GM18909 (cell line): Measurements from ENCODE around the gene GPC5.

Experiments
- ATAC-seq: cut with Tn5 transposase; IDR thresholded peaks from one replicate; pipeline ENCODE4 v1.9.1; 2021; ENCODE audit warnings: mild to moderate bottlenecking; ENCODE audit not compliant: unreplicated experiment, poor library complexity

Gene GPC5

DNA sequence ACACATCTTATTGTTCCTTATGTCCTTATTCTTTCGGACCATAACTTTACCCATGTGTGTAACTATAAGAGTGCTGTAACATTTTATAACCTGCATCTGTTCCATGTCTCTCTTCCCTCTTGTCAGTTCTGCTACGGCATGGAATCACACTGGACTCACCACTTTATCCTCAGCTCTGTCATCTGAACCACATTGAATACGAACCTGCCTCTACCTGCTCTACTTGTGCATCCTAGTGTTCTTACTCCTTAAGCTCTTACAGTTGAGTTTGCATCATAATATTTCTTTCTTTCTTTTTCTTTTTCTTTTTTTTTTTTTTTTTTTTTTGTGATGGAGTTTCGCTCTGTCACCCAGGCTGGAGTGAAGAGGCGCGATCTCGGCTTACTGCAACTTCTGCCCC, 180.9 kb downstream of the GPC5 start:
- no peak for ATAC-seq

DNA sequence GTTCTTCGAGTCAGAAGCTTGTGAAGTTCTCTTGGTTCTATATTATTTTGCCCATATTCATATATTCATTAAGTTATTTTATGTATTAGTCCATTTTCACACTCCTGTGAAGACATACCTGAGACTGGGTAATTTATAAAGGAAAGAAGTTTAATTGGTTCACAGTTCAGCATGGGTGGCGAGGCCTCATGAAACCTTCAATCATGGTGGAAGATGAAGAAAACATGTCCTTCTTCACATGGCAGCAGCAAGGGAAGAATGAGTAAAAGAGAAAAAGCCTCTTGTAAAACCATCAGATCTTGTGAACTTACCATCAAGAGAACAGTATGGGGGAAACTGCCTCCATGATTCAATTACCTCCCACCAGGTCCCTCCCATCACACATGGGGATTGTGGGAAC, 182.3 kb downstream of the GPC5 start:
- no peak for ATAC-seq

DNA sequence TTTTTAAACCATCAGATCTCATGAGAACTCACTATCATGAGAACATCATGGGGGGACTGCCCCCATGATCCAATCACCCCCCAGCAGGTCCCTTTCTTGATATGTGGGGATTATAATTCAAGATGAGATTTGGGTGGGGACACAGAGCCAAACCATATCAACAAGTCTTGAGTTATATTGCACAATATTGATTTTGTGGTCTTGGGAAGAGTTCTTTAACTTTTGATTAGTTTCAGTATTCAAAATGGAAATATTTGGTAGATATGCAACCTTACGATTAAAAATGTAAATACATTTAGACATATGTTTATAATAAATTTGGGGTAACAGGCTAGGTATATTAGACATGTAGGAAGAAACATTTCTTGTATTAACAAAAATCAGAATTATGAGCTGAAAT, 188.2 kb downstream of the GPC5 start:
- no peak for ATAC-seq

DNA sequence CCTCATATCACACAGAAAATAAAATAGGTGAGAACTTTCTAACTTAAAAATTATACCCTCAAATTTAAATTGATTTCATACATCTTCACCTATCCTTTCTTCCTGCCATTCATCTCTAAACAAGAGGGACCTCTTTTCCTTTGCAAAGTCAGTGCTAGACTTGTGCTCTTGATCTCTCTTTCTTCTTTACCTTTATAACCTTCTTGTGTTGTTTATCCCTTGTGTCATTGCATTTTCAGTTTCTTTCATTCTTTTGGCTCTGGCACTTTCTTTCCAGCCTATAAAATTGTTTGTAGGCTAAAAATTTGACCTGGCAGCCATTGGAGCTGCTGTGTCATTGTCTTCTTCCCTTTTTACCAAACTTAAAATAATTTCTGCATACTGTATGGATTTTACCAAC, 190.1 kb downstream of the GPC5 start:
- no peak for ATAC-seq

DNA sequence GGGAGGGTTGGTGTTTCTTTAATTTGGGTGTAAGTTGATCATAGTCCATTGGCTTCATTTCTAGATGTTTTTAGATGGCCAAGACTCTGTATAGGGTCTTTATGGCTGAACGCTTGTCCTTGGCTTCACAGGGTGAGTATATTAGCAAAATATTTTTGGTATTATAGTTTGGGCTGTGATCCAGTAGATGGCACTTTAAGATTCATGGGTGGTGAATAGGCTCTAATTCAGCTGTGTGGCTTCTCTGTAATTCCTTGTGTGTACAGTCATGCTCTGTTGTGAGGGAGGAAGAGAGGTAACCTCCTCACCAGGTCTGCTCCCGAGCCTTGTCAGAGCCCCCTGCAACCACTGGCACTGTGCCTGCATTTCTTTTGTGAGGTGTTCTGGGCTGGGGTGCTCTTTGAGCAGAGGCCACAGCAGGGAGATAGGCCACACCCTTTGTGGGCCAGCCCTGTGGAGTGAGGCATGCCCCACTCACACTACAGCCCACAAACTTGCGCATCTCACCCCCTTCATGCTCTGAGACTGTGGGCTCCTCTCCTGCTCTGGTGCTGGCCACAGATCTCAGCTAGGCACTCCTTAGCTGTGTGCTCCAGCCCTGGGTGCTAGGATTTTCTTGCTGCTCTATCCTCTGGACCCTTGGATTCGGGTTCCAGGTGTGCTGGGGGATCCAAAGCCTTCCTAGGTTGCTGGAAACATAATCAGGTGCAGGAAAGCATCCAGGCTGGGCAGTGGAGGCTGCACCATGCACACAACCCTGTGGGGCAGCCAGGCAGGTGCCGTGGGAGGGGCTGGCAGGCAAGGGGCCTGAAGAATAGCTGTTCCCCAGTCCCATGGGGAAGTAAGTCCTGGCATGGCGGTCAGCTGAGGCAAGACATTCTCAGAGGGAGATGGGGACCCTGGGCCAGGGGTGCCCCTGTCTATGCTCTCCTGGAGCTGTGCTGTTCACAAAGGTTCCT, 193.9 kb downstream of the GPC5 start:
- ATAC-seq, result no peak

DNA sequence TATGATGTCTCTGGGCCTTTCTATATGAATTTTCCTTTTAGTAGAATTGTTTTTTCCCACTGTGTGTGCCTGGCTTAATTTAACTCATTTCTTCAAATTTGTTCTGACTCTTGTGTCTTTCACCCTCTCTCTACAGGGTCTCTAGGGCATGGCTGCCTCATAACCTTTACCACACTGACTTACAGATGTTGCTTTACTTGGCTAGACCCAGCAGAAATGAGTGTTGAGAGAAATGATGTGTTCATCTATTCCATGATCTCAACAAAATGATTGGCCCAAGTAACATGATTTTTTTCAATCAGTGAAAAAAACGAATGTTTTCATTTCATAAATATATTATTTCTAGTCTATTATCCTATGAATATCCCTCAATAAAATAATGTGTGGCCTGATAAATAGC, 195.0 kb downstream of the GPC5 start:
- ATAC-seq, result no peak

DNA sequence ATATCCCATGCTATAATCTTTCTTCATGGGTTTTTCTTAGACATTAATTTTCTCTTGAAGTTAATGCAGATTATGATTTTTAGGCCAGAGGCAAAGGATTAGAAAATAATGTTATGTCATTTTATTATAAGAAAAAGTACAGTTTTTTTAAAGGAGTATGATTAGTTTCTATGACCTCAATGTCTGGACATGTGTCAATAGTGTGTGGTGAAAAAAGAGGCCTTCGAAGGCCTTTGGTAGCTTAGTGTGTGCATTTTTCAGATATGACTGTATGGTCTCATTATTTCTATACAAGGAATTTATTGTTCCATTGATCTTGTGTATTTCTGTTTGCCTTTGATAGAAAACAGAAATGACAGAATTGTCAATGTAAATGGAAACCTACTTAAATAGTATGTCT, 195.6 kb downstream of the GPC5 start:
- no peak for ATAC-seq

DNA sequence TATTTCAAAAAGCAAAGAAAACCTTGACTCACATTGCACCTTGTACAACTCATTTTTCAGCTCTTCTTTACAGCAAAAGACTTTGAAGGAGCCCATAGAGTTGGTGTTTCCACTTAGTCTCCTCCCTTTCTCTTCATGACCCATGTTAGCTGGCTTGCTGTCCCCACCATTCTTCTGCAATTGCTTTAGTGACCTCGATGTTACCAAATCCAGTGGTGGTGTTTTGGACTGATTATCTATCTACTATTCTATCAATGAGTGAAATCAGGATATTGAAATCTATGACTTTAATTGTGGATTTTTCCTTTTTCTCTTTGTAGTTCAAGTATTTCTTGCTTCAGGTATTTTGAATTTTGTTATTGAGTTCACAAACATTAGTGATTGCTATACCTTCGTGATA, 197.3 kb downstream of the GPC5 start:
- ATAC-seq, result no peak

DNA sequence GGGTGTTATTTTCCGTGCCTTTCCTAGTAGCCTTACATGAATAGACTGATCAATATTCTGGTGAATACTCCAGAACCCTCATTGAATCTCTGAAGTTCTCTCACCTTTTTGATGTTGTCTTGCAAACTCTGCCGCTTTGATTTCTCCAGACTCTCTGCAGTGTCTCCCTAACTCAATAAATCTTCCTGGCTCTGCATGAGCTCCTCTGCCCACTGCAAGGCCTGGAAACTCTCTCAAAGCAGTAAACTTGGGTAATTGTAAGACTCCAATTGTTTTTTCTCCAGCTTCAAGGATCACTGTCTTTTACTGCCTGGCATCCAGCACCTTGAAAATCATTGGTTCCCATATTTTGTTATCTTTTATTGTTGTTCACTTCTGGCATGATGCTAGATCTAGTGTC, 198.4 kb downstream of the GPC5 start:
- ATAC-seq, result no peak

DNA sequence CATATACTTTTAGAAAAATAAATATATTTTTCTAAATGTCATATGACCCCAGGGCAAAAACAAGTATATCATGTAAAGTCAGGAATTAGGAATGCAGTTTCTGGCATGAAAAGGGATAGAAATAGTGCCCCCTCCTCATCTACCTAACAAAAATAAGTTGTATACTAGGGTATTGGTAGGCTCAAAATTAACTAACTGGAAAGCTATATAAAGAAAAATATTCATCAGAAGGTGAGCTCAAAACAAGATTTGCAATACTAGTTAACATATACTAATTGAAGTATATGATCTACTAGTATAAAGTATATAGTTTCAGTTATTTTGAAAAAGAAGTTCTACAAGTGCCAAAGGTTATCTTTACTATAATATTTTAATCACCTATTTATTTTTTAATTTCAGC, 200.2 kb downstream of the GPC5 start:
- ATAC-seq, result no peak

DNA sequence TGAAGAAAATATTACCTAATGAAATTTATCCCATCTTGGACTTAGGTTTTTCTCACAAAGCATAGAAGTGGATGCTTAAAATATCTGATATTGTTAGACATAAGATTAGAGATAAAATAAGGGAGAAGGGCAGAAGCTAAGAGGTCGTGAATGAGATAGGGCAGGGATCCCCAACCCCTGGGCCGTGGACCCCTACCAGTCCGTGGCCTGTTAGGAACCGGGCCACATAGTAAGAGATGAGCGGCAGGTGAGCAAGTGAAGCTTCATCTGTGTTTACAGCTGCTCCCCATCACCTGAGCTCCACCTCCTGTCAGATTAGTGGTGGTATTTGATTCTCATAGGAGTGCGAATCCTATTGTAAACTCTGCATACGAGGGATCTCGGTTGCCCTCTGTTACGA, 202.9 kb downstream of the GPC5 start:
- no peak for ATAC-seq

DNA sequence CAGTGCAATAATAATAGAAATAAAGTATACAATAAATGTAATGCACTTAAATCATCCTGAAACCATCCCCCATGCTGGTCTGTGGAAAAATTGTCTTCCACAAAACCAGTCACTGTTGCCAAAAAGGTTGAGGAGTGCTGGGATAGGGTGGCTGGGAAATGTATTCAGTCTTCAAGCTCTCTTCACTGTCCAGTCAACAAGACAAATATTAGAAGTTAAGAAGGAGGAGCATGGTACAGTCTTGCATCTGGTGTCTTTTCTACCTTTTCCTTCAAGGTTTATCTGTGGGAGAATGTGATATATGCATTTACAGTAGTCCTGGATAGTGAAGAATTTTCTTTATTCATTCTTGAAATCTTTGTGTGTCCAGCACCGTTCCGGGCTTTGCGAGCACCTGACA, 203.4 kb downstream of the GPC5 start:
- ATAC-seq, result no peak

DNA sequence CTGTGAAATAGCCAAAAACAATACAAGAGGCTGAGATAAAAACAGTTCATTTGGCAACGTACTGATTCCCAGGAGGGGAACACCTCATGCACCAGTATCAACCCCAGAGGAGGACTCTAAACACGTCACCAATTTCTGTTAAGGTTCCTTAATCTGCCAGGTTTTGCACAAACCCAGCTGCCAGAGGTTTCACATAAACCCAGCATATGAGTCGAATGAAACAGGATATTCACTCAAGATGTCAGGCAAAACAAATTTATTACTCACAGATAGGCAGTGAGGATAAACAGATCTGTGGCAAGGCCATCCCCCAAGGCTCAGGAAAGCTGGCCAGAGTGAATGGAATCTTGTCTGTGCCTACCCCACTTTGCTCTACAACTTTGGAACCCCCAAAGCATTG, 210.9 kb downstream of the GPC5 start:
- ATAC-seq, result no peak

DNA sequence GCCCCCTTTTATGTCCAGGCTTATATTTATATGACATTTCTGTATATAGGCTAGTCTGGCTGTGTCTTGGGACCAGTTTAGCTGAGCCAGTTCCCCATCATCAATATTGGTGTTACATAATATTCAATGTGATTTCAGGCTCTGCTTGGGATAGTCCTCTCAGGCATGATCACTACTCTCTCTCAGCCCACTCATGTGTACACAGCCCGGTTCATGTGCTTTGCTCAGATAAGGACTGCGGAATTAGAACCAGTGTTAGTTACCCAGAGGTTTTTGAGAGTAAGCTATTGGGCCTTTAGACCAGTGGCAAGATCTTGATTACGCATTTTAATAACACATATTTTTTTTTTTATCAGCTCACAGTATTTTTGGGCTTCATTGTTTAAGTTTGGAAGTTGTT, 219.9 kb downstream of the GPC5 start:
- no peak for ATAC-seq

DNA sequence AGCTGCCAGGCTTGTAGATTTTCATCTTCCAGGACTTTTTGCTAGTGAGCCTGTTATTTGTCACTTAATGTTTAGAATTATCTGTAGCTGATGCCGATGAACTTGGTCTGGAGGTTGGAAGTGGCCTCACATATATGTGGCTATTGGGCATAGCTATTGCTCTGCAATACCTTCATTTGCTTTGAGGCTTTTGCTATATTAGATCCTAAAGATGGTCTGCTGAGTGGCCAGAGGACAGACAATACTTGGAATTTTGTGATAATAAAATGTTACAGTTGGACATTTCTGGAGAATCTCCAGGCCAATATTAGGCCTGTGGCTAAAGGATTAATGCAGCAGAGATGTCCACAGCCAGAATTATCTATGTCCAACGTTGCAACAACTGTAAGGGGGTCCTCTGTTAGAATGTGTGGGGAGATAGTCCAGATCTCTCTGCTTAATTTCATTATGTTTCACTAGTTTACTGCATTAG, 222.3 kb downstream of the GPC5 start:
- ATAC-seq, result no peak

DNA sequence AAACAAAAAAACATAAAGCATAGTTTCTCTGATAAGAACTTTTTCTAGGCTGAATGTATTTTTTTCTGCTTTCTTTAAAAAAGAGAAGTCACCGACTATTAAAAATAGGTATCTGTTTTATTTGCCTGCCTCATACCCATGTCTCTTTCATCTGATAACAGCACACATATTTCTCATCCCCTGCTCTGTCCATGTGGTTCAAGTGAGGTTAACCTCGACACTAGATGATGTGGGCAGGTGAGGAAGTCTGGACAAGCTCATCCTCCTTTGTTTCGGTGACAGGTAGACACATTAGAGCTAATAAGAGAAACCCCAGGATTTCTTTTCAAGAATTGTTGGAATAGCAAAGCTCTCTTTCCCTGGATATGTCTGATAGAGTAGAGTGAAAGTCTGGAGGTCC, 222.7 kb downstream of the GPC5 start:
- ATAC-seq, result no peak

DNA sequence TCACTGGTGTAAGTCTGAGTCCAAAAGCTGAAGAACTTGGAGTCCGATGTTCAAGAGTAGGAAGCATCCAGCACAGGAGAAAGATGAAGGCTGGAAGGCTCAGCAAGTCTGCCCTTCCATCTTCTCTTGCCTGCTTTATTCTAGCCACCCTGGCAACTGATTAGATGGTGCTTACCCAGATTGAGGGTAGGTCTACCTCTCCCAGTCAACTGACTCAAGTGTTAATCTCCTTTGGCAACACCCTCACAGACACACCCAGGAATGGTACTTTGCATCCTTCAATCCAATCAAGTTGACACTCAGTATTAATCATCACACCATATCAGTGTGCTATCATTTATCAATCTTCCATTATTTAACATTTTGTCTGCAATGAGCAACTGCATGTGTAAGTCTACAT, 223.5 kb downstream of the GPC5 start:
- no peak for ATAC-seq

DNA sequence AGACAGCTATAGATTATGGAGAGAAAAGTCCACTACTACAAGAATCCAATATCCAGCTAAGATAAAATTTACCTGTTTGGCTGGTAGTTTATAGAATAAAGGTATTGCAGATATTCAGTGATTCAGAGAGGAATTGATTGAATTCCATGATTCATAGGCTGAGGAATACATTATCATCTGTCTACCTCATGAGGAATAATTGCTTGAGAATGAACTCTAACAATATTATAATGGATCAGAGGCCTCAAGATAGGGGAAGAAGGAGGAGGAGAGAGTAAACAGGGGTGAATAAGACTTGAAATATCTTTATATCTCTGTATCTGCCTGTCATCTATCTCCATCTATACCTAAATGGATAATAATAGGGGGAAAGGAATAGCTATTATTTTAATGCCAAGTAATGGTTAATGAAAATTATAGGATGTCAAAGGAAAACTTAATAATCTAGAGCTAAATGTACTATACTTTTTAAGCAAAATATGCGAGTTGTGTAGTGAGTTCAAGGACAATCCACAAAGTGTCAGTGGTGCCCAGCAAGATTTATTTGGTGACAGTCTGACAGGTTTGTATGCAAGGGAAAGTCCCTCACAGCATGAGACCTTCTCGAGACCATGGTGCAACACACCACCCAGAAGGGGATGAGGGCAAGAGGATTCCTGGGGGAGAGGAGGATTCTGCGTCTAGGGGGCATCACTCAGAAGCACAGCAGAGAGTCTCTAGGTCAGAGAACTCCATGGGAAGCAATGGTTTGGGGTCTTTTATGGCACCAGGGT, 224.5 kb downstream of the GPC5 start:
- no peak for ATAC-seq

DNA sequence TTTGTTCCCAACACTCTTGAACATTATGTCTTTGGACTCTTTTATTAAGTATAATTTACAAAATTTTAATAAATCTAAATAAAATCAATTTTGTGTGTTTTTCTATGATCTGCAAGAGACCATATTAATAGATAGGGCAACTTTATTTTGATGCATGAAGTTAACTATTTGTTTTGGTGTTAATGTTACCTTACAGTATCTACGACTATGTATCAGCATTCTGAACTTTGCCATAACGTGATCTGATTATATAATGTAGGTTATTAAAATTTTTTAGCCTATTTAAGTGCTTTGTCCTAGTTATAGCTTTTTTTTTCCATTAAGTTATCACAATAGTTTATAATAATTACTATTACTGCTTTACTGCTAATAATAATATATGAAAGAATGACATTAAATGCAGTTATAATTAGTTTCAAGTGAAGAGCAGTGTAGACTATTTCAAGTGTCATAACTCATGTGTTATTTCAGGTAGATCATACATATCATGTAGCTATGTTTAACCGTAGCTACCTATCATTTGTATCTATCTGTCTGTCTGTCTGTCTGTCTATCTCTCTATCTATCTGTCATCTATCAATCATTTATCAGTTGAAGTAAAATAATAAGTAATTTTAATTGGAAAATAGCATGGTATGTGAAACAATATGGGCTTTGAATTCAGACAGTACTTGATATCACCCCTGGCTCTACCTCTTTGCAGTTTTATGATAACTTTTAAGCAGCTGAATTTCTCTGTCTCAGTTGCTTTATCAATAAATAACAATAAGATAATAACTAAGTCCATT, 229.7 kb downstream of the GPC5 start:
- ATAC-seq, result no peak

DNA sequence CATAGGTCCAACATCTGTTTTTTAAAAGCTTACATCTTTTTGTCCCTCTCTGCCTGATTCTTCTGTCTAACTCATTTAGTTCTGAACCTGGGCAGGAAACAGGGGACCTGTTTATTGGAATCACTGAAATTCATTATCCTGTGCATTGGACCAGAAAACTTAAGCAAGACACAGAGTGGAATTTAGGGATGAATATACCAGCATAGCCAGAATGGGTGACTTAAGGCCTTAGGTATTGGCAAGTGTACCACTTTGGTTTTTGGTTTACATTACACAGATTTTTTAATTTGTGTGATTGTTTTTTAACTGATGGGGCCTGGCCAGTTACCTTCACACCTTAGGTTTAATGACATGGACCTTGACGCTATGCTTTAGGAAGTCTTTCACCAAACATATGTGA, 232.5 kb downstream of the GPC5 start:
- ATAC-seq, result no peak

DNA sequence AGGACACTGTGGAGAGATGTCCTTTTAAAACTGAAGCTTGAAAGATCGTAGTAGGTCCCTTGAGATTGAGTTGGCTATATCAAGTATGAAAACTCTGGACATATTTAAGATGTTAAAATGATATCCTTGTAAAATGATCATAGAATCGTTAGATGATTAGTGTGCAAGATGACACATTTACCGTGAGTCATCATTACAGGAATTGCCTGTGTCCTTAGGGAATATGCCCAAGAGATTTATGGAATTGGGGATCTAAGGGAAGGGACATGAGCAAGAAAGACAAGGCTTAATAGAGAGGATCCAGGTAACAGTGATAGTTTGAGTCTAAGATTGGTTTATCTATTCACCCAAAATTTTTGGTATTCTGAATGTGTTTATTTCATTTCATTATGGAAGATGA, 233.7 kb downstream of the GPC5 start:
- no peak for ATAC-seq
